ENCODE results near the gene SEMA4G. TPM values are rescaled to one million over a fixed set of nuclear protein-coding genes. Genes with fewer than 3 reads are reported as not detected.

SEMA4G gene
- total RNA-seq, 2 donors from 2014 or later: 10.5 to 12.5 TPM

- TF ChIP-seq POLR2A (IDR thresholded peaks at IDR 0.05): no peak
- TF ChIP-seq, protein P1, sequence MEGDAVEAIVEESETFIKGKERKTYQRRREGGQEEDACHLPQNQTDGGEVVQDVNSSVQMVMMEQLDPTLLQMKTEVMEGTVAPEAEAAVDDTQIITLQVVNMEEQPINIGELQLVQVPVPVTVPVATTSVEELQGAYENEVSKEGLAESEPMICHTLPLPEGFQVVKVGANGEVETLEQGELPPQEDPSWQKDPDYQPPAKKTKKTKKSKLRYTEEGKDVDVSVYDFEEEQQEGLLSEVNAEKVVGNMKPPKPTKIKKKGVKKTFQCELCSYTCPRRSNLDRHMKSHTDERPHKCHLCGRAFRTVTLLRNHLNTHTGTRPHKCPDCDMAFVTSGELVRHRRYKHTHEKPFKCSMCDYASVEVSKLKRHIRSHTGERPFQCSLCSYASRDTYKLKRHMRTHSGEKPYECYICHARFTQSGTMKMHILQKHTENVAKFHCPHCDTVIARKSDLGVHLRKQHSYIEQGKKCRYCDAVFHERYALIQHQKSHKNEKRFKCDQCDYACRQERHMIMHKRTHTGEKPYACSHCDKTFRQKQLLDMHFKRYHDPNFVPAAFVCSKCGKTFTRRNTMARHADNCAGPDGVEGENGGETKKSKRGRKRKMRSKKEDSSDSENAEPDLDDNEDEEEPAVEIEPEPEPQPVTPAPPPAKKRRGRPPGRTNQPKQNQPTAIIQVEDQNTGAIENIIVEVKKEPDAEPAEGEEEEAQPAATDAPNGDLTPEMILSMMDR (IDR thresholded peaks at IDR 0.05): no peak
- Histone ChIP-seq H3K27ac (no peak overlapping the region), H3K9me3 (no peaks in the 10 kb centered on the region), H3K27me3 (no peaks in the 10 kb centered on the region), H3K4me3 (no peak overlapping the region), H3K4me1 (peaks cover 17% of the 10 kb centered on the region), H3K36me3 (replicated peaks in 1 of 2; ENCODE audit: insufficient read depth in 1 of 2, low read depth in 2 of 2) (peaks cover 0 to 7% of the 10 kb centered on the region in 2 donors)
- 63 to 70% methylated on average over 3 of the region's 3 CpGs for WGBS, 2 donors
- DNase-seq: no peak
- no peak for ATAC-seq
- intact Hi-C loops (cut with DNase I): no loop called here
These were observed 7.6 kb downstream of the SEMA4G start for GRCh38 chr10:100976906-100977305.

DNA sequence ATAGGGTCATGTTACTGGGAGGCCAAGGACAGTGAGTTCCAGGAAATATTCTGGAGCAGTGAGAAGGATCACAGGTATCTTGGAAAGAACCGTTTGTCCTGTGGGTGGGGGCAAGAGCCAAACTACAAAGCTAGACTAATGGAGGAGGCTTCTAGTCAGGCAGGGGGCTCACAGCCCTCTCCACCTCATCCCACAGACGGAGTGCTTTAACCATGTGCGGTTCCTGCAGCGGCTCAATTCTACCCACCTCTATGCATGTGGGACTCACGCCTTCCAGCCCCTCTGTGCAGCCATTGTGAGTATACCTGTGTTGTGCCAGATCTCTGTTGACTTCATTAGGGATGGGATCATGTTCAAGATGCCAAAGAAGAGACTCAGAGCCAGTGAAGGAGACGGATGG is 8.1 kb downstream of the SEMA4G start:
- peaks cover 0 to 7% of the 10 kb centered on the region in 2 donors for H3K36me3 ChIP-seq (replicated peaks in 1 of 2; ENCODE audit: insufficient read depth in 1 of 2, low read depth in 2 of 2)
- H3K4me1 ChIP-seq: peaks cover 12% of the 10 kb centered on the region
- intact Hi-C loops (cut with DNase I): no loop called here
- no peak overlapping the region for H3K4me3 ChIP-seq
- H3K27ac ChIP-seq: no peak overlapping the region
- ATAC-seq (no peak), DNase-seq (no peak)
- no peaks in the 10 kb centered on the region for H3K9me3 ChIP-seq
- TF ChIP-seq POLR2A (IDR thresholded peaks at IDR 0.05): no peak
- TF ChIP-seq, protein P1 (IDR thresholded peaks at IDR 0.05): no peak
- H3K27me3 ChIP-seq: no peaks in the 10 kb centered on the region
- WGBS, 2 donors: 75 to 94% methylated on average over 6 of the region's 6 CpGs

GRCh38 chr10:100978121-100978900 is 9.0 kb downstream of the SEMA4G start:
- TF ChIP-seq, protein P1 (IDR thresholded peaks at IDR 0.05): no peak
- TF ChIP-seq POLR2A (IDR thresholded peaks at IDR 0.05): no peak
- no peaks in the 10 kb centered on the region for H3K9me3 ChIP-seq
- ATAC-seq (no peak), DNase-seq (no peak)
- 89 to 91% methylated on average over 6 to 13 of the region's 13 CpGs for WGBS, 2 donors
- H3K4me3 ChIP-seq: no peak overlapping the region
- H3K4me1 ChIP-seq: peaks cover 3% of the 10 kb centered on the region
- no peaks in the 10 kb centered on the region for H3K27me3 ChIP-seq
- peaks cover 0 to 7% of the 10 kb centered on the region in 2 donors for H3K36me3 ChIP-seq (replicated peaks in 1 of 2; ENCODE audit: insufficient read depth in 1 of 2, low read depth in 2 of 2)
- no peak overlapping the region for H3K27ac ChIP-seq
- intact Hi-C loops (cut with DNase I): no loop called here

DNA sequence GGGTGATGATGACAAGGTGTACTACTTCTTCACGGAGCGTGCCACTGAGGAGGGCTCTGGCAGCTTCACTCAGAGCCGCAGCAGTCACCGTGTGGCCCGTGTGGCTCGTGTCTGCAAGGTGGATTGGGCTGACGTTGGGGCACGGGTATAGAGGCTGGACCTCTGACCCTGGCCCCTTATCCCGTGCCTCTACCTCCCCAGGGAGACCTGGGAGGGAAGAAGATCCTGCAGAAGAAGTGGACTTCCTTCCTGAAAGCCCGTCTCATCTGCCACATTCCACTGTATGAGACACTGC is 9.5 kb downstream of the SEMA4G start:
- DNase-seq (no peak), ATAC-seq (no peak)
- Histone ChIP-seq H3K27me3 (no peaks in the 10 kb centered on the region), H3K4me3 (no peak overlapping the region), H3K9me3 (no peaks in the 10 kb centered on the region), H3K4me1 (peaks cover 3% of the 10 kb centered on the region), H3K36me3 (replicated peaks in 1 of 2; ENCODE audit: insufficient read depth in 1 of 2, low read depth in 2 of 2) (peaks cover 0 to 7% of the 10 kb centered on the region in 2 donors), H3K27ac (no peak overlapping the region)
- no peak for TF ChIP-seq POLR2A (IDR thresholded peaks at IDR 0.05)
- TF ChIP-seq, protein P1 (IDR thresholded peaks at IDR 0.05): no peak
- WGBS, 2 donors: 76% methylated on average over 10 of the region's 10 CpGs; no CpG with 5 or more reads in 1 of the 2 donors
- intact Hi-C loops (cut with DNase I): no loop called here

DNA sequence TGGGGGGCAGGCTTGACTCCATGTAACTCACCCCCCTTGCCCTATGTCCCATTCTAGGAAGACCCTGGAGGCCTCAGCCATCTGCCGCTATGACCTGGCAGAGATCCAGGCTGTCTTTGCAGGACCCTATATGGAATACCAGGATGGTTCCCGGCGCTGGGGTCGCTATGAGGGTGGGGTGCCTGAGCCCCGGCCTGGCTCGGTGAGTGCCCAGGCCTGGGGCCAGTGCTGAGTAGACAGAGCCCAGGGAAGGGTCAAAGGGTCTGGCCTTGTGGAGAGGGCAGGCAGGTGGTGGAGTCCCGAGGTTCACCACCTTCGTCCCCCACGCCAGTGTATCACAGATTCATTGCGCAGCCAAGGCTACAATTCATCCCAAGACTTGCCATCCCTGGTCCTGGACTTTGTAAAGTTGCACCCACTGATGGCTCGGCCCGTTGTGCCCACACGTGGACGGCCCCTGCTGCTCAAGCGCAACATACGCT is 10.5 kb downstream of the SEMA4G start:
- Histone ChIP-seq H3K4me3 (no peak overlapping the region), H3K4me1 (peaks cover 3% of the 10 kb centered on the region), H3K27me3 (no peaks in the 10 kb centered on the region), H3K36me3 (replicated peaks in 1 of 2; ENCODE audit: insufficient read depth in 1 of 2, low read depth in 2 of 2) (peaks cover 0 to 7% of the 10 kb centered on the region in 2 donors), H3K27ac (no peak overlapping the region), H3K9me3 (no peaks in the 10 kb centered on the region)
- ATAC-seq (no peak), DNase-seq (no peak)
- intact Hi-C loops (cut with DNase I): no loop called here
- TF ChIP-seq, protein P1 (IDR thresholded peaks at IDR 0.05): no peak
- TF ChIP-seq POLR2A (IDR thresholded peaks at IDR 0.05): no peak
- 86 to 88% methylated on average over 7 to 15 of the region's 16 CpGs for WGBS, 2 donors

Measured in body of pancreas (tissue), 4 donors.